ENCODE data around the gene ZNF358.

DNA sequence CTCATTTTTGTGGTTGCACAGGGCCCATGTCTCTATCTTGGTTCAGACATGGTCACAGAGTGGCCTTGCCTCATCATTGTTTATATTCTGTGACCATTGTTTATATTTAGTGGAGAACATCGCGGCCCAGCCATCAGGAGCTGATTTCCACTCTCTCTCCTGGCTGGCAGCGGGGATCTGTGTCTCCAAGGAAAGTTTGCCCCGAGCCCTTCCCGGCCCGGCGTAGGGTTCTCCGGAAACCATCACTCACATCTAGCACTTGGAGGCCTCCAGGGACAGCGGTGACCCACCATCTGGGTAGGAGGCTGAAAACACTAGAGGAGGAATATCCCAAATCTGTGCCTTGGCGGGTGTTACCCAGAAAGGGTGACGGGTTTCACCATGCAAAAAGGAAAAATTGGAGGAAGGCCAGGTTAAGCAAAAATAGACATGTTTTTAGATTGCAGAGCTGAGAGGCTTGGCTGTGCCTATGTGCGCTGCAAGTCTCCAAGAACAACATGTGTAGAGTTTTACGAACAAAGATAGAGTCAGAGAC is 726 bp upstream of the ZNF358 start:
- TF ChIP-seq, protein P1, sequence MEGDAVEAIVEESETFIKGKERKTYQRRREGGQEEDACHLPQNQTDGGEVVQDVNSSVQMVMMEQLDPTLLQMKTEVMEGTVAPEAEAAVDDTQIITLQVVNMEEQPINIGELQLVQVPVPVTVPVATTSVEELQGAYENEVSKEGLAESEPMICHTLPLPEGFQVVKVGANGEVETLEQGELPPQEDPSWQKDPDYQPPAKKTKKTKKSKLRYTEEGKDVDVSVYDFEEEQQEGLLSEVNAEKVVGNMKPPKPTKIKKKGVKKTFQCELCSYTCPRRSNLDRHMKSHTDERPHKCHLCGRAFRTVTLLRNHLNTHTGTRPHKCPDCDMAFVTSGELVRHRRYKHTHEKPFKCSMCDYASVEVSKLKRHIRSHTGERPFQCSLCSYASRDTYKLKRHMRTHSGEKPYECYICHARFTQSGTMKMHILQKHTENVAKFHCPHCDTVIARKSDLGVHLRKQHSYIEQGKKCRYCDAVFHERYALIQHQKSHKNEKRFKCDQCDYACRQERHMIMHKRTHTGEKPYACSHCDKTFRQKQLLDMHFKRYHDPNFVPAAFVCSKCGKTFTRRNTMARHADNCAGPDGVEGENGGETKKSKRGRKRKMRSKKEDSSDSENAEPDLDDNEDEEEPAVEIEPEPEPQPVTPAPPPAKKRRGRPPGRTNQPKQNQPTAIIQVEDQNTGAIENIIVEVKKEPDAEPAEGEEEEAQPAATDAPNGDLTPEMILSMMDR (IDR thresholded peaks at IDR 0.05 in 4 of 5, conservative IDR thresholded peaks at IDR 0.05 in 1 of 5) = no peak
- TF ChIP-seq POLR2A (IDR thresholded peaks at IDR 0.05) = no peak
